ENCODE data around the gene NUP214.

DNA sequence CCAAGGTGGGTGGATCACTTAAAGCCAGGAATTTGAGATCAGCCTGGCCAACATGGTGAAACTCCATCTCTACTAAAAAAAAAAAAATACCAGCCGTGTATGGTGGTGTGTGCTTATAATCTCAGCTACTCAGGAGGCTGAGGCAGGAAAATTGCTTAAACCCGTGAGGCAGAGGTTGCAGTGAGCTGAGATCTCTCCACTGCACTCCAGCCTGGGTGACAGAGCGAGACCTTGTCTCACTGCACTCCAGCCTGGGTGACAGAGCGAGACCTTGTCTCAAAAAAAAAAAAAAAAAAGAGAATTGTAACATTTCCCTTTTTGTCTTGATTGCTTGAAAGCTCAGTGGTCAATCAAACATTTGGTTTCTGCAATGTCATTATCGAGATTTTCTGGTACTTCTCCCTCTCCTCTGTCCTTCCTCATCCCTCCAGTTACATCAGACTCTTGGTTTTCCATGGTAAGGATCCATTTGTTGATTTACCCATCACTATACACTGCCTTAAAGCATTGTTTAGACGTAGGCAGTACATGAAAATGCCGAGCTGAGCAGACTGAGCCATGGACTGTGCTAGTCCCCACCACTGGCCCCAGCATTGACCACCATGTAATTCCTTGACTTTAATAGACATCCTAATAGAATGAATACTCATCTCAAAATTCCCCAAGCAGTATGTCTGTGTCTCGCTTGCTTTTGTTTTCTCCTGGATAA is 40.6 kb upstream of the NUP214 start:
- TF ChIP-seq, protein P1, sequence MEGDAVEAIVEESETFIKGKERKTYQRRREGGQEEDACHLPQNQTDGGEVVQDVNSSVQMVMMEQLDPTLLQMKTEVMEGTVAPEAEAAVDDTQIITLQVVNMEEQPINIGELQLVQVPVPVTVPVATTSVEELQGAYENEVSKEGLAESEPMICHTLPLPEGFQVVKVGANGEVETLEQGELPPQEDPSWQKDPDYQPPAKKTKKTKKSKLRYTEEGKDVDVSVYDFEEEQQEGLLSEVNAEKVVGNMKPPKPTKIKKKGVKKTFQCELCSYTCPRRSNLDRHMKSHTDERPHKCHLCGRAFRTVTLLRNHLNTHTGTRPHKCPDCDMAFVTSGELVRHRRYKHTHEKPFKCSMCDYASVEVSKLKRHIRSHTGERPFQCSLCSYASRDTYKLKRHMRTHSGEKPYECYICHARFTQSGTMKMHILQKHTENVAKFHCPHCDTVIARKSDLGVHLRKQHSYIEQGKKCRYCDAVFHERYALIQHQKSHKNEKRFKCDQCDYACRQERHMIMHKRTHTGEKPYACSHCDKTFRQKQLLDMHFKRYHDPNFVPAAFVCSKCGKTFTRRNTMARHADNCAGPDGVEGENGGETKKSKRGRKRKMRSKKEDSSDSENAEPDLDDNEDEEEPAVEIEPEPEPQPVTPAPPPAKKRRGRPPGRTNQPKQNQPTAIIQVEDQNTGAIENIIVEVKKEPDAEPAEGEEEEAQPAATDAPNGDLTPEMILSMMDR (conservative IDR thresholded peaks at IDR 0.05; ENCODE audit: low read length): no peak
- TF ChIP-seq EZH2phosphoT487 (IDR thresholded peaks at IDR 0.05; ENCODE audit: borderline replicate concordance, low read depth, low read length): no peak

Data from OCI-LY7 (cell line).